Right lobe of liver (tissue), 6 donors: ENCODE measurements around the gene ALCAM. TPM values are rescaled to one million over a fixed set of nuclear protein-coding genes. Genes with fewer than 3 reads are reported as not detected.

Experiments used
- ATAC-seq, 4 donors: fragments of 200-7000 bp; cut with Tn5 transposase; one replicate each; pipeline ENCODE4 v1.9.1; 2020; ENCODE audit warnings: mild to moderate bottlenecking in 4 of 4, moderate library complexity in 4 of 4
- DNase-seq, 3 donors: peaks; one replicate each; pipeline ENCODE4 v3.0.0-alpha.2; 2020
- H3K27ac ChIP-seq, 3 donors: fragments of 200-600 bp; one replicate each; pipeline ENCODE4 v1.8.0; 2022
- H3K27me3 ChIP-seq, 2 donors: fragments of 200-600 bp; one replicate each; pipeline ENCODE4 v1.8.0; 2022
- H3K36me3 ChIP-seq, 4 donors: fragments of 200-600 bp; sonication (generic) in 1 of 4; one replicate each; pipeline versions ENCODE4 v1.5.1 to v1.8.0; 2017 to 2022; ENCODE audit warnings: control low read depth in 1 of 4
- H3K4me1 ChIP-seq, 4 donors: fragments of 200-600 bp; sonication (generic) in 1 of 4; one replicate each; pipeline versions ENCODE4 v1.5.1 to v1.8.0; 2017 to 2022; ENCODE audit warnings: control low read depth in 1 of 4
- H3K4me3 ChIP-seq, 3 donors: fragments of 200-600 bp; one replicate each; pipeline ENCODE4 v1.8.0; 2022
- H3K9me3 ChIP-seq, 4 donors: fragments of 200-600 bp; sonication (generic) in 1 of 4; one replicate each; pipeline versions ENCODE4 v1.5.1 to v1.8.0; 2017 to 2022; ENCODE audit warnings: control low read depth in 1 of 4
- CTCF ChIP-seq, 4 donors: fragments of 200-600 bp in 3 of 4; fragments of 450-650 bp in 1 of 4; IDR thresholded peaks; one replicate each; pipeline versions ENCODE4 v1.5.1 to v1.8.0; 2016 to 2022; ENCODE audit warnings: antibody characterized with exemption in 4 of 4, mild to moderate bottlenecking in 2 of 4
- POLR2A ChIP-seq: fragments of 450-650 bp; IDR thresholded peaks from one replicate; pipeline ENCODE4 v1.6.1; 2017; ENCODE audit warnings: antibody characterized with exemption, mild to moderate bottlenecking
- WGBS: methylation state at CpG from one replicate; pipeline ENCODE4 v1.1.6; 2018; ENCODE audit warnings: low coverage, low lambda C conversion rate; ENCODE audit not compliant: insufficient coverage; ENCODE audit errors: missing lambda C conversion rate; 5-methylcytosine and 5-hydroxymethylcytosine counted together
- intact Hi-C, 2 donors: fragments of 100-400 bp; cut with DNase I; formaldehyde crosslinking; loops; one replicate each; pipeline versions ENCODE4 v1.11.2 to v1.14.1; 2022
- total RNA-seq, 6 experiments: library from RNA; depleted of rRNA in 2 of 6; stranded (reverse); fragments of >200 nt in 2 of 6; fragmentation: NEBNext Ultra II Directional in 3 of 6; extraction: Animal tissue kit (Norgen Biotek cat#: 25700) in 3 of 6; gene quantifications; one replicate each; pipeline versions ENCODE4 v1.1.0 to v1.2.4, GENCODE V29; 2016 to 2023
- donor health status: DM: no; HTN: yes; CAD: no.
- donor health status: DM: no; HTN: no; CAD: no.
- donor health status: DM: no; HTN: no; CAD: no.
- donor health status: DM: no; HTN: yes; CAD: no.
- donor health status: DM: no; HTN: yes; CAD: no.

ALCAM gene
- total RNA-seq, 6 experiments from 2014 or later: 21.9 to 43.4 (median 34.5) TPM

GRCh38 chr3:105534491-105534890 is 167.8 kb downstream of the ALCAM start:
- ATAC-seq (no peak), DNase-seq (no peak)
- Histone ChIP-seq H3K27ac (no peak overlapping the region), H3K4me3 (no peak overlapping the region), H3K36me3 (peaks cover 0 to 13% (median 2%) of the 10 kb centered on the region in 4 donors), H3K27me3 (no peaks in the 10 kb centered on the region), H3K4me1 (peaks cover 0 to 8% (median 0%) of the 10 kb centered on the region in 4 donors), H3K9me3 (no peaks in the 10 kb centered on the region)
- WGBS: 88% methylated on average over 5 of the region's 5 CpGs
- TF ChIP-seq POLR2A (no peak), CTCF (IDR thresholded peaks at IDR 0.05) (no peak)
- intact Hi-C loops: no loop called here

- Histone ChIP-seq H3K36me3 (peaks cover 0 to 30% (median 2%) of the 10 kb centered on the region in 4 donors), H3K27me3 (no peaks in the 10 kb centered on the region), H3K4me3 (no peak overlapping the region), H3K4me1 (peaks cover 0 to 8% (median 0%) of the 10 kb centered on the region in 4 donors), H3K9me3 (no peaks in the 10 kb centered on the region), H3K27ac (no peak overlapping the region)
- intact Hi-C loops: no loop called here
- DNase-seq (no peak), ATAC-seq (no peak)
- TF ChIP-seq POLR2A (no peak), CTCF (IDR thresholded peaks at IDR 0.05) (no peak)
- 80% methylated on average over 1 of the region's 1 CpG for WGBS
Observed at GRCh38 chr3:105537371-105538080, 170.8 kb downstream of the ALCAM start.

GRCh38 chr3:105538483-105538882 is 171.8 kb downstream of the ALCAM start:
- no peak overlapping the region for H3K27ac ChIP-seq
- peaks cover 0 to 35% (median 2%) of the 10 kb centered on the region in 4 donors for H3K36me3 ChIP-seq
- 30% methylated on average over 5 of the region's 5 CpGs for WGBS
- no peak overlapping the region for H3K4me3 ChIP-seq
- H3K27me3 ChIP-seq: no peaks in the 10 kb centered on the region
- no peaks in the 10 kb centered on the region for H3K9me3 ChIP-seq
- peaks cover 0 to 8% (median 0%) of the 10 kb centered on the region in 4 donors for H3K4me1 ChIP-seq
- intact Hi-C loops: no loop called here
- DNase-seq: peak in 1 of 3 donors; percentile 27
- ATAC-seq: peak; percentile 37 to 95 (median 66)
- TF ChIP-seq POLR2A (peak; percentile 49), CTCF (IDR thresholded peaks at IDR 0.05) (no peak)

- no peak for TF ChIP-seq CTCF (IDR thresholded peaks at IDR 0.05)
- no peak for TF ChIP-seq POLR2A
- Histone ChIP-seq H3K4me3 (no peak overlapping the region), H3K36me3 (peaks cover 0 to 26% (median 0%) of the 10 kb centered on the region in 4 donors), H3K27me3 (no peaks in the 10 kb centered on the region), H3K27ac (no peak overlapping the region), H3K9me3 (no peaks in the 10 kb centered on the region), H3K4me1 (peaks cover 0 to 8% (median 0%) of the 10 kb centered on the region in 4 donors)
- intact Hi-C loops: no loop called here
- DNase-seq: no peak
- WGBS: 96% methylated on average over 3 of the region's 3 CpGs
- ATAC-seq: no peak
Observed at GRCh38 chr3:105539897-105540296, 173.2 kb downstream of the ALCAM start.
